GM18505 (cell line): ENCODE data around the gene PILRB.
A peak's percentile ranks its signal among the peaks of the same experiment; 100 is the strongest.

Experiments used
- ATAC-seq: cut with Tn5 transposase; IDR thresholded peaks from one replicate; pipeline ENCODE4 v1.9.1; 2021; ENCODE audit not compliant: unreplicated experiment
- POLR2A ChIP-seq: IDR thresholded peaks from 4 replicates; pipeline ENCODE4 v1.6.1; 2011; ENCODE audit warnings: borderline replicate concordance; ENCODE audit not compliant: insufficient read depth, insufficient read length; ENCODE audit errors: extremely low read depth

The PILRB gene

DNA sequence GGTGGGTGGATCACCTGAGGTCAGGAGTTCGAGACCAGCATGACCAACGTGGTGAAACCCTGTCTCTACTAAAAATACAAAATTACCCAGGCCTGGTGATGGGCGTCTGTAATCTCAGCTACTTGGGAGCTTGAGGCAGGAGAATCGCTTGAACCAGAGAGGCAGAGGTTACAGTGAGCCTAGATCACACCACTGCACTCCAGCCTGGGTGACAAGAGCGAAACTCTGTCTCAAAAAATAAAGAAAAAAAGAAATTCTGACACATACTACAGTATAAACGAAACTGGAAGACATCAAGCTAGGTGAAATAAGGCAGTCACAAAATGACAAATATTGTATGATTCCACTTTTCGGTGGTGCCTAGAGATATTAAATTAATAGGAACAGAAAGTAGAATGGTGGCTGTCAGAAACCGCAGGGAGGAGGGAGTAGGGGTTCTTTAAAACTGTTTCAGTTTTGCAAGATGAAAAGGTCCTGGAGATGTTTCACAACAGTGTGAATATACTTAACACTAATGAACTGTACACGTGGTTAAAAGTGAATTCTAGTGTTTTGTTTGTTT is 38.6 kb downstream of the PILRB start:
- no peak for TF ChIP-seq POLR2A
- ATAC-seq = peak; percentile 73

GRCh38 chr7:100397315-100398081 is 39.6 kb downstream of the PILRB start:
- no peak for TF ChIP-seq POLR2A
- no peak for ATAC-seq

- ATAC-seq = no peak
- TF ChIP-seq POLR2A = no peak
Observed at GRCh38 chr7:100398239-100398638, 40.3 kb downstream of the PILRB start.

- no peak for ATAC-seq
- TF ChIP-seq POLR2A = no peak
Observed at GRCh38 chr7:100400041-100400440, 42.1 kb downstream of the PILRB start.

- TF ChIP-seq POLR2A = no peak
- ATAC-seq = no peak
Observed at GRCh38 chr7:100400656-100401055, 42.7 kb downstream of the PILRB start.

DNA sequence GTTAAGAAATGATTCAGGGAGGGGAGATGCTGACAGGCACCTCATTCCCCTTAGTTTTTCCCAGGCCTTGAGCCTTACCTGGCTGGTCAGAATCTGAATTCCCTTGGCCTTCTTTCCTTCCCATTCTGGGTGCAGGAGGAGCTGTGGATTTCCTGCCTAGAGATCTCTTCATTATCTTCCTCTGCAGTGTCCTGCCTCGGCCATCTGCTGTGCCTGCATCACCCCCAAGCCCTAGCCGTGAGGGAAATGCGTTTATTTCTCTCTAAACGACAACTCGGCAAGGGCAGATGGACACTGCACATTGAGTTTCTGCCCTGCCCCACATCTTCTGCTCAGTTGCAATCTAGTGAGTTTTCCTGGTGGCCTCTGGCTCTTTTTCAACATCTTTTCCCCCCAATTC is 43.9 kb downstream of the PILRB start:
- no peak for TF ChIP-seq POLR2A
- ATAC-seq = no peak

GRCh38 chr7:100402241-100402640 is 44.3 kb downstream of the PILRB start:
- ATAC-seq = no peak
- TF ChIP-seq POLR2A = no peak

DNA sequence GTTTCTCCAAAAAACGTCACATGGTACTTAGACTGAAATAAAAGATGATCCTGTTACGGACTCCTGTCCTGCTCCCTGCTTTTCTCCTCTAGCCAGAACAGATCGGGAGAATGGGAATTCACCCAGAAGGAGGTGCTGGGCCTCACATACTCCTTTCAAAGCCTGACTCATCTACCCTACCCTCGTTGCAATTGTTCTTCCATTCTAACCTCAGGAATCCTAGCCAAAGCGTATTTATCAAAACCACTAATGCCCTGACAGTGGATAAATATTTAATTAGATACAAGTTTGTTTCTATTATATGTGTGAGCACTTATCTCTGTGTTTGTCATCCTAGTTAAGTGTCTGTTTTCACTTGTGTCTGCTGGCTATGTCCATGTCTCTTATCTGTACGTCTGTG is 48.9 kb downstream of the PILRB start:
- ATAC-seq = no peak
- TF ChIP-seq POLR2A = no peak

- no peak for TF ChIP-seq POLR2A
Observed at GRCh38 chr7:100407285-100408180, 49.6 kb downstream of the PILRB start.

GRCh38 chr7:100411101-100411500 is 53.2 kb downstream of the PILRB start:
- no peak for ATAC-seq
- TF ChIP-seq POLR2A = no peak

More at GRCh38 chr7:100407285-100408180, 49.6 kb downstream of the PILRB start:
- no peak for ATAC-seq

GRCh38 chr7:100413346-100413745 is 55.4 kb downstream of the PILRB start:
- ATAC-seq = no peak
- TF ChIP-seq POLR2A = no peak

GRCh38 chr7:100413889-100414288 is 56.0 kb downstream of the PILRB start:
- ATAC-seq = no peak
- TF ChIP-seq POLR2A = no peak

- ATAC-seq = no peak
- no peak for TF ChIP-seq POLR2A
Observed at GRCh38 chr7:100415448-100415847, 57.5 kb downstream of the PILRB start.
